ENCODE data around the gene EXT2.

EXT2 gene

GRCh38 chr11:44136176-44136945, 40.9 kb downstream of the EXT2 start:
- DNase-seq (ENCODE audit: low read depth): no peak
- no peak for TF ChIP-seq CTCF (IDR thresholded peaks at IDR 0.05; ENCODE audit: low read depth, low read length)
- no peak for TF ChIP-seq POLR2A (IDR thresholded peaks at IDR 0.05; ENCODE audit: extremely low read depth, insufficient read length)
- TF ChIP-seq MAX (IDR thresholded peaks at IDR 0.05; ENCODE audit: low read depth, low read length): no peak
- no peak for TF ChIP-seq MYC (IDR thresholded peaks at IDR 0.05; ENCODE audit: low read depth, low read length)
- no peak overlapping the region for H3K4me3 ChIP-seq (ENCODE audit: low read depth, low read length)

- DNase-seq (ENCODE audit: low read depth): no peak
- TF ChIP-seq CTCF (IDR thresholded peaks at IDR 0.05; ENCODE audit: low read depth, low read length) (no peak), MYC (IDR thresholded peaks at IDR 0.05; ENCODE audit: low read depth, low read length) (no peak), MAX (IDR thresholded peaks at IDR 0.05; ENCODE audit: low read depth, low read length) (no peak), POLR2A (IDR thresholded peaks at IDR 0.05; ENCODE audit: extremely low read depth, insufficient read length) (no peak)
Observed at GRCh38 chr11:44137057-44137456, 41.6 kb downstream of the EXT2 start.

DNA sequence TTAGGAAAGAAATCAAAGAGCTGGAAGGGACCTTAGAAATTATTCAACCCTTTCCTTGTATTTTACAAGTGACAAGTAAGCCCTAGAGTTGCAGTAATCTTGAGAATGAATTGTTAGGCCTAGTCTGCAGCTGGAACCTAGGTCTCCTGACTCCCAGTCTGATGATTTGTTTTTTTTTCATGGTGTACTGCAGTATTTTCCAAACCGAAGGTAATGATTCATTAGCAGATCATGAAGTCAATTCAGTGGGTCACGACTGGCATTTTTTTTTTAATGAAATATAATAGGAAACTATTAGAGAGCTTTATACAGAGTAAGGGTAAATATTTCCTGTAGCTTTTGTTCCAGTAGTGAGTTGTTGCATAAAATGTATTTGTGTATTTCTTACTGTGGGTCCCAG, 42.8 kb downstream of the EXT2 start:
- H3K4me3 ChIP-seq (ENCODE audit: low read depth, low read length): no peak overlapping the region

More at GRCh38 chr11:44137057-44137456, 41.6 kb downstream of the EXT2 start:
- no peak overlapping the region for H3K4me3 ChIP-seq (ENCODE audit: low read depth, low read length)

DNA sequence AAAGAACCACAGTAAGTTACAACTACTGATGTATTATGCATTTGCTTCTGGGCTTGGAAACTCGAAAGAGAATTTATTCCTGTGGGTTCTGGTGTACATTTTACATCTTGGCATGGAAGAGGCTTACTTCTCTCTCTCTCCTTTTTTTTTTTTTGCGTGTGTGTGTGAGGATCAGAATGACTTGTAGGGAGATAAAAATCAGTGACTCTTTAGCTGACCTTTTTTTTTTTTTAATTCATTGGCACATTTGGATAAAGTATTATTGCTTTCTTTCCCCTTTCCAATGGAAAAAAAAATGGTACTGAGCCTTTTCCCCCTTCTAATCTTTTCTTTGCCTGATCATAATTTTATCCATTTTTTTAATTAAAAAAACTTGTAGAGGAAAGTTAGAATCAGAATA, 43.5 kb downstream of the EXT2 start:
- no peak for TF ChIP-seq POLR2A (IDR thresholded peaks at IDR 0.05; ENCODE audit: extremely low read depth, insufficient read length)
- TF ChIP-seq MAX (IDR thresholded peaks at IDR 0.05; ENCODE audit: low read depth, low read length): no peak
- TF ChIP-seq CTCF (IDR thresholded peaks at IDR 0.05; ENCODE audit: low read depth, low read length): no peak
- DNase-seq (ENCODE audit: low read depth): no peak

More for the DNA sequence above, 42.8 kb downstream of the EXT2 start:
- TF ChIP-seq CTCF (IDR thresholded peaks at IDR 0.05; ENCODE audit: low read depth, low read length) (no peak), MYC (IDR thresholded peaks at IDR 0.05; ENCODE audit: low read depth, low read length) (no peak)
- no peak for DNase-seq (ENCODE audit: low read depth)

GRCh38 chr11:44139565-44140330, 44.3 kb downstream of the EXT2 start:
- no peak for DNase-seq (ENCODE audit: low read depth)
- TF ChIP-seq CTCF (IDR thresholded peaks at IDR 0.05; ENCODE audit: low read depth, low read length) (no peak), MYC (IDR thresholded peaks at IDR 0.05; ENCODE audit: low read depth, low read length) (no peak), MAX (IDR thresholded peaks at IDR 0.05; ENCODE audit: low read depth, low read length) (no peak), POLR2A (IDR thresholded peaks at IDR 0.05; ENCODE audit: extremely low read depth, insufficient read length) (no peak)
- H3K4me3 ChIP-seq (ENCODE audit: low read depth, low read length): no peak overlapping the region

More for the DNA sequence above, 43.5 kb downstream of the EXT2 start:
- no peak overlapping the region for H3K4me3 ChIP-seq (ENCODE audit: low read depth, low read length)

Data from NB4 (cell line).